Astrocyte (in vitro differentiated cells and primary cell): ENCODE measurements around the gene ERFL. TPM values are rescaled to one million over a fixed set of nuclear protein-coding genes. Genes with fewer than 3 reads are reported as not detected.
A peak's percentile ranks its signal among the peaks of the same experiment; 100 is the strongest.

Source experiments
- DNase-seq: peaks from one replicate; pipeline ENCODE4 v3.0.0-alpha.2; 2010; ENCODE audit warnings: low read depth
- FAIRE-seq: peaks from 2 replicates; lab custom pipeline; 2011; peaks lifted over from hg19 to GRCh38; lab: Jason Lieb, UNC
- H2AFZ ChIP-seq: 2 replicates; pipeline ENCODE4 v1.6.0; 2012; ENCODE audit warnings: low read depth, low read length, inconsistent platforms
- H3K27ac ChIP-seq: 2 replicates; pipeline ENCODE4 v1.5.1; 2011; ENCODE audit warnings: low read depth, low read length, inconsistent platforms
- H3K27me3 ChIP-seq: 2 replicates; pipeline ENCODE4 v1.6.0; 2011; ENCODE audit warnings: low read length, inconsistent platforms; ENCODE audit not compliant: insufficient read depth
- H3K36me3 ChIP-seq: 2 replicates; pipeline ENCODE4 v1.5.1; 2011; ENCODE audit warnings: low read length, inconsistent platforms; ENCODE audit not compliant: insufficient read depth
- H3K4me1 ChIP-seq: 2 replicates; pipeline ENCODE4 v1.5.1; 2011; ENCODE audit warnings: low read length, inconsistent platforms; ENCODE audit not compliant: insufficient read depth
- H3K4me2 ChIP-seq: 2 replicates; pipeline ENCODE4 v1.6.0; 2012; ENCODE audit warnings: low read length, inconsistent platforms
- H3K4me3 ChIP-seq: 2 replicates; pipeline ENCODE4 v1.5.1; 2011; ENCODE audit warnings: low read depth, mild to moderate bottlenecking, low read length, inconsistent platforms; ENCODE audit not compliant: insufficient read depth
- H3K79me2 ChIP-seq: 2 replicates; pipeline ENCODE4 v1.6.0; 2012; ENCODE audit warnings: mild to moderate bottlenecking, low read length, inconsistent platforms; ENCODE audit not compliant: insufficient read depth
- H3K9ac ChIP-seq: 2 replicates; pipeline ENCODE4 v1.6.0; 2012; ENCODE audit warnings: mild to moderate bottlenecking, low read length, inconsistent platforms
- H3K9me3 ChIP-seq: 2 replicates; pipeline ENCODE4 v1.5.1; 2012; ENCODE audit warnings: low read depth, mild to moderate bottlenecking, low read length, inconsistent platforms; ENCODE audit not compliant: insufficient read depth
- H4K20me1 ChIP-seq: 2 replicates; pipeline ENCODE4 v1.6.0; 2012; ENCODE audit warnings: low read length, inconsistent platforms; ENCODE audit not compliant: insufficient read depth
- H3K27ac Mint-ChIP-seq: one replicate; pipeline ENCODE4 v1.8.0; 2021; ENCODE audit warnings: mild to moderate bottlenecking, mixed read lengths; ENCODE audit not compliant: unreplicated experiment
- H3K27me3 Mint-ChIP-seq: one replicate; pipeline ENCODE4 v1.8.0; 2021; ENCODE audit warnings: low read depth, mixed read lengths; ENCODE audit not compliant: unreplicated experiment
- H3K36me3 Mint-ChIP-seq: one replicate; pipeline ENCODE4 v1.8.0; 2021; ENCODE audit warnings: low read depth, mixed read lengths; ENCODE audit not compliant: unreplicated experiment
- H3K4me1 Mint-ChIP-seq: one replicate; pipeline ENCODE4 v1.8.0; 2021; ENCODE audit warnings: low read depth, mixed read lengths; ENCODE audit not compliant: unreplicated experiment
- H3K4me3 Mint-ChIP-seq: one replicate; pipeline ENCODE4 v1.8.0; 2021; ENCODE audit warnings: mild to moderate bottlenecking, moderate library complexity, mixed read lengths; ENCODE audit not compliant: unreplicated experiment
- H3K9me3 Mint-ChIP-seq: one replicate; pipeline ENCODE4 v1.8.0; 2021; ENCODE audit warnings: mild to moderate bottlenecking, mixed read lengths; ENCODE audit not compliant: unreplicated experiment
- CTCF ChIP-seq: IDR thresholded peaks from 2 replicates; pipeline ENCODE4 v1.5.1; 2011; ENCODE audit warnings: low read depth, mild to moderate bottlenecking, inconsistent platforms, low read length, moderate library complexity; ENCODE audit not compliant: insufficient read depth
- EZH2 ChIP-seq: IDR thresholded peaks from 2 replicates; pipeline ENCODE4 v1.6.1; 2012; ENCODE audit warnings: mild to moderate bottlenecking, low read length, inconsistent platforms; ENCODE audit not compliant: insufficient read depth
- total RNA-seq: library from RNA; stranded (reverse); gene quantifications from 2 replicates; pipeline ENCODE4 v1.2.1, GENCODE V29; 2021

Gene ERFL
- total RNA-seq, 1 donor from 2014 or later: 0.41 TPM

- H3K27ac Mint-ChIP-seq: no peak overlapping the region
- peaks cover 19% of the 10 kb centered on the region for H3K36me3 Mint-ChIP-seq
- H4K20me1 ChIP-seq: peaks cover 65% of the 10 kb centered on the region
- H3K4me1 ChIP-seq: peaks cover 26% of the 10 kb centered on the region
- H3K4me3 Mint-ChIP-seq: no peak overlapping the region
- no peaks in the 10 kb centered on the region for H3K27me3 ChIP-seq
- no peaks in the 10 kb centered on the region for H3K27me3 Mint-ChIP-seq
- H3K36me3 ChIP-seq: peaks cover 10% of the 10 kb centered on the region
- no peak overlapping the region for H2AFZ ChIP-seq
- H3K9me3 ChIP-seq: no peaks in the 10 kb centered on the region
- no peak for DNase-seq
- peaks cover 55% of the 10 kb centered on the region for H3K79me2 ChIP-seq
- H3K4me1 Mint-ChIP-seq: peaks cover 25% of the 10 kb centered on the region
- H3K4me2 ChIP-seq: no peak overlapping the region
- no peak overlapping the region for H3K4me3 ChIP-seq
- no peak overlapping the region for H3K27ac ChIP-seq
- H3K9ac ChIP-seq: no peak overlapping the region
- H3K9me3 Mint-ChIP-seq: no peaks in the 10 kb centered on the region
- no peak for FAIRE-seq
- TF ChIP-seq CTCF (no peak), EZH2 (no peak)
These were observed 38.4 kb downstream of the ERFL start for GRCh38 chr19:41889896-41890295.

- no peak for DNase-seq
- Mint-ChIP-seq H3K9me3 (no peaks in the 10 kb centered on the region), H3K36me3 (peaks cover 19% of the 10 kb centered on the region), H3K4me1 (peaks cover 25% of the 10 kb centered on the region), H3K27me3 (no peaks in the 10 kb centered on the region), H3K27ac (no peak overlapping the region), H3K4me3 (peak overlapping the region; percentile 40)
- H3K9me3 ChIP-seq: no peaks in the 10 kb centered on the region
- peaks cover 63% of the 10 kb centered on the region for H3K79me2 ChIP-seq
- TF ChIP-seq CTCF (no peak), EZH2 (no peak)
- no peak overlapping the region for H2AFZ ChIP-seq
- H3K4me1 ChIP-seq: peaks cover 27% of the 10 kb centered on the region
- H4K20me1 ChIP-seq: peaks cover 66% of the 10 kb centered on the region
- peaks cover 10% of the 10 kb centered on the region for H3K36me3 ChIP-seq
- H3K27me3 ChIP-seq: no peaks in the 10 kb centered on the region
- no peak overlapping the region for H3K9ac ChIP-seq
- H3K4me3 ChIP-seq: no peak overlapping the region
- FAIRE-seq: no peak
- H3K27ac ChIP-seq: no peak overlapping the region
- H3K4me2 ChIP-seq: no peak overlapping the region
These were observed 39.3 kb downstream of the ERFL start for GRCh38 chr19:41888926-41889325.

- Histone ChIP-seq H3K4me1 (peaks cover 27% of the 10 kb centered on the region), H3K4me3 (no peak overlapping the region), H3K9me3 (no peaks in the 10 kb centered on the region), H2AFZ (no peak overlapping the region), H3K36me3 (peaks cover 10% of the 10 kb centered on the region), H3K79me2 (peaks cover 63% of the 10 kb centered on the region), H4K20me1 (peaks cover 66% of the 10 kb centered on the region), H3K9ac (peak overlapping the region; percentile 42), H3K4me2 (peak overlapping the region; percentile 63), H3K27me3 (no peaks in the 10 kb centered on the region), H3K27ac (peak overlapping the region; percentile 67)
- no peaks in the 10 kb centered on the region for H3K27me3 Mint-ChIP-seq
- peaks cover 25% of the 10 kb centered on the region for H3K4me1 Mint-ChIP-seq
- no peak overlapping the region for H3K4me3 Mint-ChIP-seq
- FAIRE-seq: no peak
- peak overlapping the region; percentile 35 for H3K27ac Mint-ChIP-seq
- DNase-seq: peak; percentile 77
- peaks cover 19% of the 10 kb centered on the region for H3K36me3 Mint-ChIP-seq
- no peaks in the 10 kb centered on the region for H3K9me3 Mint-ChIP-seq
- TF ChIP-seq EZH2 (no peak), CTCF (peak; percentile 13)
These were observed 40.4 kb downstream of the ERFL start for GRCh38 chr19:41887711-41888382.
